ENCODE results near the gene CNPPD1.

Gene CNPPD1

DNA sequence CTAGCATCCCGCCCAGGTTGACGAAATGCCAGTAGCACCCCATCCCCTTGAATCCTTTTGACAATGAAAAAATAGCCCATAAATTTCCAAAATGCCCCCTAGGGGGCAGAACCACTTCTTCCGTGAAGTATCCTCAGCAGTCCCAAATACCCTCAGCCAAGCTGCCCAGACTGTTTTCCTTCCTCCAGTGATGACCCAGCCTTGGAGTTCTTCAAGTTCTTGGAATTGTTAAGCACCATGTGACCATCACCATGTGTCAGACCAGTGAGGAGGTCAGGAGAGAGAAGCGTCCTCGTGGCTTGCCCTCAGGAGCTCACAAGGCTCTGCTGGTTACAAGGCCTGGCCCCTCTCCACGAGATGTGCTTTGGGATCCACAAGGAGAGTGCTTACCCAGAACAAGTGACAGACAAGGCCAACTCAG, 5.5 kb downstream of the CNPPD1 start:
- DNase-seq (ENCODE audit: low spot score) = peak; percentile 26
- Histone ChIP-seq H2BK120ac (ENCODE audit: low read depth, low read length) (no peak overlapping the region), H2BK12ac (ENCODE audit: low read length) (no peak overlapping the region), H3K4ac (ENCODE audit: low read length) (no peak overlapping the region), H2AK5ac (ENCODE audit: low read depth, low read length) (no peak overlapping the region), H3K4me3 (ENCODE audit: low read length in 2 of 2) (no peak overlapping the region), H3K4me2 (ENCODE audit: insufficient read depth, low read length, poor library complexity, severe bottlenecking) (no peak overlapping the region), H3K9me3 (replicated peaks in 1 of 2; ENCODE audit: control insufficient read depth in 2 of 2, insufficient read depth in 1 of 2, low read depth in 1 of 2, low read length in 2 of 2) (no peaks in the 10 kb centered on the region), H3K27ac (replicated peaks; ENCODE audit: low read length) (no peak overlapping the region), H3K27me3 (ENCODE audit: control insufficient read depth in 3 of 3, insufficient read depth in 3 of 3, low read depth in 1 of 3, low read length in 3 of 3) (no peaks in the 10 kb centered on the region), H2BK15ac (ENCODE audit: low read length) (no peak overlapping the region), H3K18ac (ENCODE audit: low read length) (no peak overlapping the region), H3K9ac (ENCODE audit: low read depth, low read length, poor library complexity) (no peak overlapping the region), H3K79me1 (ENCODE audit: low read depth, low read length) (peaks cover 2% of the 10 kb centered on the region), H3K23ac (ENCODE audit: low read depth, low read length, poor library complexity) (no peak overlapping the region), H3K4me1 (ENCODE audit: control insufficient read depth in 2 of 2, insufficient read depth in 1 of 2, low read depth in 1 of 2, low read length in 2 of 2) (peaks cover 3% of the 10 kb centered on the region in 2 donors), H3K14ac (ENCODE audit: low read length) (no peak overlapping the region), H4K91ac (ENCODE audit: low read depth, low read length, poor library complexity) (no peak overlapping the region), H2BK5ac (ENCODE audit: low read length) (no peak overlapping the region), H4K8ac (ENCODE audit: low read depth, low read length) (no peak overlapping the region), H3K36me3 (replicated peaks in 1 of 2; ENCODE audit: control insufficient read depth in 2 of 2, insufficient read depth in 2 of 2, low read length in 2 of 2) (peaks cover 11 to 36% of the 10 kb centered on the region in 2 donors), H2AFZ (ENCODE audit: low read length) (no peak overlapping the region)
- WGBS, 2 donors (ENCODE audit: extremely low coverage in 2 of 2, insufficient read length in 2 of 2, insufficient replicate concordance in 1 of 2) = no CpG with 5 or more reads among the region's 6 CpGs

DNA sequence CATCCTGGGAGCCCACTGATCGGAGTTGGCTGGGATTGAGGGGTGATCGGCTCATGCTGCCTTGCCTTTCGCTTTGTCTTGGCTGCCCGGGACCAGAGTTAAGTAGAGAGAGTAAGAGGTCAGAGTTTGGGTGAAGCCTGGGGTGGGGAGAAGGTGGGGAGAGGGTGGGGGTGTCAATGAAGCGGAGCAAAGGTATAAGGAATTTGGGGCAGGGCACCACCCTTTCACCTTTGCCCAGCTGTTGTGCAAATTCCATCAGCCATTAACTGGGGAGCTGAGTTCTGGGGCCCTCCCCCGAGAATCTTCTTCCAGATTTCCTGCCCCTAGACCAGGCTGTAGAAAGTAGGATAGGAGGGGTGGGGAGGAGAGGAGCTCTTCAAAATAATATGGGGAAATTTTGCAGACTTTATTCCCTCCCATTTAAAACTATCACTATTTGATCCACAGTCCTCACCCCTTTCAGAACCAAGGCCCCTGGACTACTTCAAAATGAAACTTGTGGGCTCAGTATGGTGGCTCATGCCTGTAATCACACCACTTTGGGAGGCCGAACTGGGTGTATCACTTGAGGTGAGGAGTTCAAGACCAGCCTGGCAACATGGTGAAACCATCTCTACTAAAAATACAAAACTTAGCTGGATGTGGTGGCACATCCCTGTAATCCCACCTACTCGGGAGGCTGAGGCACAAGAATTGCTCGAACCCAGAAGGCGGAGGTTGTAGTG, 6.6 kb downstream of the CNPPD1 start, which contains the start of gene SLC23A3:
Gene SLC23A3 (minus strand): TSS at position 100 of the 725 bp plus-strand sequence. CDS start 45 bp downstream, at position 55.
- Histone ChIP-seq H3K36me3 (replicated peaks in 1 of 2; ENCODE audit: control insufficient read depth in 2 of 2, insufficient read depth in 2 of 2, low read length in 2 of 2) (peaks cover 11 to 36% of the 10 kb centered on the region in 2 donors), H2BK15ac (ENCODE audit: low read length) (no peak within 1 kb of the TSS), H2BK5ac (ENCODE audit: low read length) (no peak within 1 kb of the TSS), H3K9ac (ENCODE audit: low read depth, low read length, poor library complexity) (peak within 1 kb of the TSS; percentile 10), H3K23ac (ENCODE audit: low read depth, low read length, poor library complexity) (no peak within 1 kb of the TSS), H3K4me2 (ENCODE audit: insufficient read depth, low read length, poor library complexity, severe bottlenecking) (no peak within 1 kb of the TSS), H4K91ac (ENCODE audit: low read depth, low read length, poor library complexity) (no peak within 1 kb of the TSS), H3K79me1 (ENCODE audit: low read depth, low read length) (no peaks in the 10 kb centered on the region), H3K4me1 (ENCODE audit: control insufficient read depth in 2 of 2, insufficient read depth in 1 of 2, low read depth in 1 of 2, low read length in 2 of 2) (no peaks in the 10 kb centered on the region), H3K9me3 (replicated peaks in 1 of 2; ENCODE audit: control insufficient read depth in 2 of 2, insufficient read depth in 1 of 2, low read depth in 1 of 2, low read length in 2 of 2) (no peaks in the 10 kb centered on the region), H3K18ac (ENCODE audit: low read length) (no peak within 1 kb of the TSS), H4K8ac (ENCODE audit: low read depth, low read length) (no peak within 1 kb of the TSS), H3K4me3 (ENCODE audit: low read length in 2 of 2) (no peak within 1 kb of the TSS), H3K14ac (ENCODE audit: low read length) (no peak within 1 kb of the TSS), H2AFZ (ENCODE audit: low read length) (no peak within 1 kb of the TSS), H3K27me3 (ENCODE audit: control insufficient read depth in 3 of 3, insufficient read depth in 3 of 3, low read depth in 1 of 3, low read length in 3 of 3) (no peaks in the 10 kb centered on the region), H2AK5ac (ENCODE audit: low read depth, low read length) (no peak within 1 kb of the TSS), H3K4ac (ENCODE audit: low read length) (no peak within 1 kb of the TSS), H2BK12ac (ENCODE audit: low read length) (no peak within 1 kb of the TSS), H2BK120ac (ENCODE audit: low read depth, low read length) (no peak within 1 kb of the TSS), H3K27ac (replicated peaks; ENCODE audit: low read length) (no peak within 1 kb of the TSS)
- no peak for DNase-seq (ENCODE audit: low spot score)
- no CpG with 5 or more reads among the region's 10 CpGs for WGBS, 2 donors (ENCODE audit: extremely low coverage in 2 of 2, insufficient read length in 2 of 2, insufficient replicate concordance in 1 of 2)

GRCh38 chr2:219168932-219169331, 7.8 kb downstream of the CNPPD1 start:
- Histone ChIP-seq H3K4me1 (ENCODE audit: control insufficient read depth in 2 of 2, insufficient read depth in 1 of 2, low read depth in 1 of 2, low read length in 2 of 2) (no peaks in the 10 kb centered on the region), H4K91ac (ENCODE audit: low read depth, low read length, poor library complexity) (no peak overlapping the region), H2AK5ac (ENCODE audit: low read depth, low read length) (no peak overlapping the region), H3K27ac (replicated peaks; ENCODE audit: low read length) (no peak overlapping the region), H2BK15ac (ENCODE audit: low read length) (no peak overlapping the region), H3K23ac (ENCODE audit: low read depth, low read length, poor library complexity) (no peak overlapping the region), H3K9me3 (replicated peaks in 1 of 2; ENCODE audit: control insufficient read depth in 2 of 2, insufficient read depth in 1 of 2, low read depth in 1 of 2, low read length in 2 of 2) (no peaks in the 10 kb centered on the region), H3K4ac (ENCODE audit: low read length) (no peak overlapping the region), H2BK120ac (ENCODE audit: low read depth, low read length) (no peak overlapping the region), H3K14ac (ENCODE audit: low read length) (no peak overlapping the region), H3K79me1 (ENCODE audit: low read depth, low read length) (no peaks in the 10 kb centered on the region), H3K4me2 (ENCODE audit: insufficient read depth, low read length, poor library complexity, severe bottlenecking) (no peak overlapping the region), H2BK5ac (ENCODE audit: low read length) (no peak overlapping the region), H3K18ac (ENCODE audit: low read length) (no peak overlapping the region), H2BK12ac (ENCODE audit: low read length) (no peak overlapping the region), H3K4me3 (ENCODE audit: low read length in 2 of 2) (no peak overlapping the region), H3K9ac (ENCODE audit: low read depth, low read length, poor library complexity) (peak overlapping the region; percentile 10), H4K8ac (ENCODE audit: low read depth, low read length) (no peak overlapping the region), H2AFZ (ENCODE audit: low read length) (no peak overlapping the region), H3K27me3 (ENCODE audit: control insufficient read depth in 3 of 3, insufficient read depth in 3 of 3, low read depth in 1 of 3, low read length in 3 of 3) (no peaks in the 10 kb centered on the region), H3K36me3 (replicated peaks in 1 of 2; ENCODE audit: control insufficient read depth in 2 of 2, insufficient read depth in 2 of 2, low read length in 2 of 2) (peaks cover 6 to 25% of the 10 kb centered on the region in 2 donors)
- DNase-seq (ENCODE audit: low spot score) = no peak

- no peak overlapping the region for H3K4me2 ChIP-seq (ENCODE audit: insufficient read depth, low read length, poor library complexity, severe bottlenecking)
- no peak overlapping the region for H4K8ac ChIP-seq (ENCODE audit: low read depth, low read length)
- H2BK15ac ChIP-seq (ENCODE audit: low read length) = no peak overlapping the region
- H3K9ac ChIP-seq (ENCODE audit: low read depth, low read length, poor library complexity) = no peak overlapping the region
- DNase-seq (ENCODE audit: low spot score) = no peak
- no peak overlapping the region for H3K27ac ChIP-seq (replicated peaks; ENCODE audit: low read length)
- no CpG with 5 or more reads among the region's 6 CpGs for WGBS, 2 donors (ENCODE audit: extremely low coverage in 2 of 2, insufficient read length in 2 of 2, insufficient replicate concordance in 1 of 2)
- H3K4me1 ChIP-seq (ENCODE audit: control insufficient read depth in 2 of 2, insufficient read depth in 1 of 2, low read depth in 1 of 2, low read length in 2 of 2) = no peaks in the 10 kb centered on the region
- H2AK5ac ChIP-seq (ENCODE audit: low read depth, low read length) = peak overlapping the region; percentile 71
- no peak overlapping the region for H3K18ac ChIP-seq (ENCODE audit: low read length)
- H2BK12ac ChIP-seq (ENCODE audit: low read length) = no peak overlapping the region
- no peaks in the 10 kb centered on the region for H3K27me3 ChIP-seq (ENCODE audit: control insufficient read depth in 3 of 3, insufficient read depth in 3 of 3, low read depth in 1 of 3, low read length in 3 of 3)
- H3K4me3 ChIP-seq (ENCODE audit: low read length in 2 of 2) = no peak overlapping the region
- no peaks in the 10 kb centered on the region for H3K79me1 ChIP-seq (ENCODE audit: low read depth, low read length)
- no peak overlapping the region for H2BK5ac ChIP-seq (ENCODE audit: low read length)
- no peak overlapping the region for H4K91ac ChIP-seq (ENCODE audit: low read depth, low read length, poor library complexity)
- H2AFZ ChIP-seq (ENCODE audit: low read length) = no peak overlapping the region
- peaks cover 4 to 21% of the 10 kb centered on the region in 2 donors for H3K36me3 ChIP-seq (replicated peaks in 1 of 2; ENCODE audit: control insufficient read depth in 2 of 2, insufficient read depth in 2 of 2, low read length in 2 of 2)
- no peak overlapping the region for H2BK120ac ChIP-seq (ENCODE audit: low read depth, low read length)
- H3K4ac ChIP-seq (ENCODE audit: low read length) = no peak overlapping the region
- H3K14ac ChIP-seq (ENCODE audit: low read length) = no peak overlapping the region
- no peaks in the 10 kb centered on the region for H3K9me3 ChIP-seq (replicated peaks in 1 of 2; ENCODE audit: control insufficient read depth in 2 of 2, insufficient read depth in 1 of 2, low read depth in 1 of 2, low read length in 2 of 2)
- H3K23ac ChIP-seq (ENCODE audit: low read depth, low read length, poor library complexity) = no peak overlapping the region
Observed at GRCh38 chr2:219168526-219168925, 8.2 kb downstream of the CNPPD1 start.

Data from neuronal stem cell (in vitro differentiated cells).